Central memory CD8-positive, alpha-beta T cell (primary cell): Measurements from ENCODE around the gene NFIA.

ENCODE experiments used
- ATAC-seq: fragments of 150-1000 bp; cut with Tn5 transposase; replicated peaks from 2 replicates; pipeline ENCODE4 v1.10.0; 2022; ENCODE audit warnings: mild to moderate bottlenecking, moderate FRiP score, moderate number of reproducible peaks; ENCODE audit not compliant: poor library complexity, severe bottlenecking; ENCODE audit errors: extremely low read depth
- DNase-seq, 2 donors: peaks; one replicate each; pipeline ENCODE4 v3.0.0; 2021; ENCODE audit warnings: low spot score in 2 of 2
- H3K27ac Mint-ChIP-seq: one replicate; pipeline ENCODE4 v1.8.0; 2022; ENCODE audit warnings: low read depth, mild to moderate bottlenecking, moderate library complexity, mixed read lengths
- H3K27me3 Mint-ChIP-seq: one replicate; pipeline ENCODE4 v1.8.0; 2022; ENCODE audit warnings: mixed read lengths
- H3K36me3 Mint-ChIP-seq: one replicate; pipeline ENCODE4 v1.8.0; 2022; ENCODE audit warnings: mild to moderate bottlenecking, moderate library complexity, mixed read lengths; ENCODE audit not compliant: insufficient read depth
- H3K4me1 Mint-ChIP-seq: one replicate; pipeline ENCODE4 v1.8.0; 2022; ENCODE audit warnings: mixed read lengths
- H3K4me3 Mint-ChIP-seq: one replicate; pipeline ENCODE4 v1.8.0; 2022; ENCODE audit warnings: mild to moderate bottlenecking, moderate library complexity, mixed read lengths
- H3K9me3 Mint-ChIP-seq: one replicate; pipeline ENCODE4 v1.8.0; 2022; ENCODE audit warnings: mixed read lengths

NFIA gene

GRCh38 chr1:61151565-61151964 lies 69.2 kb downstream of the NFIA start:
- no peak for ATAC-seq
- no peaks in the 10 kb centered on the region for H3K9me3 Mint-ChIP-seq
- DNase-seq = no peak
- peaks cover 9% of the 10 kb centered on the region for H3K4me1 Mint-ChIP-seq
- no peaks in the 10 kb centered on the region for H3K36me3 Mint-ChIP-seq
- no peak overlapping the region for H3K4me3 Mint-ChIP-seq
- H3K27ac Mint-ChIP-seq = no peak overlapping the region
- no peaks in the 10 kb centered on the region for H3K27me3 Mint-ChIP-seq

GRCh38 chr1:61152066-61152465 lies 69.7 kb downstream of the NFIA start:
- ATAC-seq (no peak), DNase-seq (no peak)
- no peaks in the 10 kb centered on the region for H3K36me3 Mint-ChIP-seq
- no peak overlapping the region for H3K27ac Mint-ChIP-seq
- no peaks in the 10 kb centered on the region for H3K9me3 Mint-ChIP-seq
- no peak overlapping the region for H3K4me3 Mint-ChIP-seq
- H3K27me3 Mint-ChIP-seq = no peaks in the 10 kb centered on the region
- peaks cover 11% of the 10 kb centered on the region for H3K4me1 Mint-ChIP-seq

GRCh38 chr1:61152469-61153105 lies 70.2 kb downstream of the NFIA start:
- no peak for DNase-seq
- peaks cover 16% of the 10 kb centered on the region for H3K4me1 Mint-ChIP-seq
- H3K4me3 Mint-ChIP-seq = no peak overlapping the region
- no peaks in the 10 kb centered on the region for H3K36me3 Mint-ChIP-seq
- H3K27me3 Mint-ChIP-seq = no peaks in the 10 kb centered on the region
- ATAC-seq = no peak
- H3K9me3 Mint-ChIP-seq = no peaks in the 10 kb centered on the region
- no peak overlapping the region for H3K27ac Mint-ChIP-seq

GRCh38 chr1:61156576-61157467 lies 74.5 kb downstream of the NFIA start:
- Mint-ChIP-seq H3K36me3 (no peaks in the 10 kb centered on the region), H3K4me3 (no peak overlapping the region), H3K27ac (no peak overlapping the region), H3K4me1 (peaks cover 20% of the 10 kb centered on the region), H3K9me3 (no peaks in the 10 kb centered on the region), H3K27me3 (no peaks in the 10 kb centered on the region)
- ATAC-seq (no peak), DNase-seq (no peak)

GRCh38 chr1:61157468-61157987 lies 75.2 kb downstream of the NFIA start:
- no peak for DNase-seq
- no peaks in the 10 kb centered on the region for H3K36me3 Mint-ChIP-seq
- no peak overlapping the region for H3K4me3 Mint-ChIP-seq
- peak; percentile 54 for ATAC-seq
- no peak overlapping the region for H3K27ac Mint-ChIP-seq
- H3K27me3 Mint-ChIP-seq = no peaks in the 10 kb centered on the region
- H3K9me3 Mint-ChIP-seq = no peaks in the 10 kb centered on the region
- H3K4me1 Mint-ChIP-seq = peaks cover 20% of the 10 kb centered on the region

- Mint-ChIP-seq H3K4me1 (peaks cover 20% of the 10 kb centered on the region), H3K27ac (no peak overlapping the region), H3K36me3 (no peaks in the 10 kb centered on the region), H3K9me3 (no peaks in the 10 kb centered on the region), H3K27me3 (no peaks in the 10 kb centered on the region), H3K4me3 (no peak overlapping the region)
- ATAC-seq (no peak), DNase-seq (no peak)
These were observed 76.2 kb downstream of the NFIA start for GRCh38 chr1:61158591-61158990.

GRCh38 chr1:61160526-61160925 lies 78.2 kb downstream of the NFIA start:
- Mint-ChIP-seq H3K9me3 (no peaks in the 10 kb centered on the region), H3K4me1 (peaks cover 20% of the 10 kb centered on the region), H3K27me3 (no peaks in the 10 kb centered on the region), H3K4me3 (no peak overlapping the region), H3K27ac (no peak overlapping the region), H3K36me3 (no peaks in the 10 kb centered on the region)
- DNase-seq = no peak
- no peak for ATAC-seq

- Mint-ChIP-seq H3K27me3 (no peaks in the 10 kb centered on the region), H3K36me3 (no peaks in the 10 kb centered on the region), H3K27ac (no peak overlapping the region), H3K9me3 (no peaks in the 10 kb centered on the region), H3K4me3 (no peak overlapping the region), H3K4me1 (peaks cover 12% of the 10 kb centered on the region)
- DNase-seq (no peak), ATAC-seq (no peak)
These were observed 80.3 kb downstream of the NFIA start for GRCh38 chr1:61162520-61163258.

- no peak for ATAC-seq
- H3K27me3 Mint-ChIP-seq = no peaks in the 10 kb centered on the region
- no peaks in the 10 kb centered on the region for H3K9me3 Mint-ChIP-seq
- no peaks in the 10 kb centered on the region for H3K36me3 Mint-ChIP-seq
- no peak overlapping the region for H3K27ac Mint-ChIP-seq
- peaks cover 9% of the 10 kb centered on the region for H3K4me1 Mint-ChIP-seq
- no peak overlapping the region for H3K4me3 Mint-ChIP-seq
- no peak for DNase-seq
These were observed 81.0 kb downstream of the NFIA start for GRCh38 chr1:61163355-61163754.

- Mint-ChIP-seq H3K36me3 (no peaks in the 10 kb centered on the region), H3K4me3 (no peak overlapping the region), H3K9me3 (no peaks in the 10 kb centered on the region), H3K4me1 (no peaks in the 10 kb centered on the region), H3K27me3 (no peaks in the 10 kb centered on the region), H3K27ac (no peak overlapping the region)
- DNase-seq (no peak), ATAC-seq (no peak)
These were observed 83.0 kb downstream of the NFIA start for GRCh38 chr1:61165402-61165801.

GRCh38 chr1:61167309-61167708 lies 84.9 kb downstream of the NFIA start:
- no peaks in the 10 kb centered on the region for H3K9me3 Mint-ChIP-seq
- no peaks in the 10 kb centered on the region for H3K36me3 Mint-ChIP-seq
- H3K27ac Mint-ChIP-seq = no peak overlapping the region
- no peak overlapping the region for H3K4me3 Mint-ChIP-seq
- DNase-seq (no peak), ATAC-seq (no peak)
- H3K4me1 Mint-ChIP-seq = no peaks in the 10 kb centered on the region
- no peaks in the 10 kb centered on the region for H3K27me3 Mint-ChIP-seq

GRCh38 chr1:61169045-61169444 lies 86.7 kb downstream of the NFIA start:
- no peak for ATAC-seq
- no peaks in the 10 kb centered on the region for H3K4me1 Mint-ChIP-seq

More at GRCh38 chr1:61169045-61169444, 86.7 kb downstream of the NFIA start:
- DNase-seq = no peak
- no peaks in the 10 kb centered on the region for H3K27me3 Mint-ChIP-seq
- H3K4me3 Mint-ChIP-seq = no peak overlapping the region
- H3K36me3 Mint-ChIP-seq = no peaks in the 10 kb centered on the region
- no peaks in the 10 kb centered on the region for H3K9me3 Mint-ChIP-seq
- no peak overlapping the region for H3K27ac Mint-ChIP-seq
